Measurements from ENCODE around the gene LONP2. TPM values are rescaled to one million over a fixed set of nuclear protein-coding genes. Genes with fewer than 3 reads are reported as not detected.
A peak's percentile ranks its signal among the peaks of the same experiment; 100 is the strongest.

LONP2 gene
- total and polyA plus RNA-seq, 10 of the 15 experiments (the other 5 are each of a cell fraction or from before 2014, with no cell fraction given), result 8.3 to 48.0 (median 34.8) TPM

DNA sequence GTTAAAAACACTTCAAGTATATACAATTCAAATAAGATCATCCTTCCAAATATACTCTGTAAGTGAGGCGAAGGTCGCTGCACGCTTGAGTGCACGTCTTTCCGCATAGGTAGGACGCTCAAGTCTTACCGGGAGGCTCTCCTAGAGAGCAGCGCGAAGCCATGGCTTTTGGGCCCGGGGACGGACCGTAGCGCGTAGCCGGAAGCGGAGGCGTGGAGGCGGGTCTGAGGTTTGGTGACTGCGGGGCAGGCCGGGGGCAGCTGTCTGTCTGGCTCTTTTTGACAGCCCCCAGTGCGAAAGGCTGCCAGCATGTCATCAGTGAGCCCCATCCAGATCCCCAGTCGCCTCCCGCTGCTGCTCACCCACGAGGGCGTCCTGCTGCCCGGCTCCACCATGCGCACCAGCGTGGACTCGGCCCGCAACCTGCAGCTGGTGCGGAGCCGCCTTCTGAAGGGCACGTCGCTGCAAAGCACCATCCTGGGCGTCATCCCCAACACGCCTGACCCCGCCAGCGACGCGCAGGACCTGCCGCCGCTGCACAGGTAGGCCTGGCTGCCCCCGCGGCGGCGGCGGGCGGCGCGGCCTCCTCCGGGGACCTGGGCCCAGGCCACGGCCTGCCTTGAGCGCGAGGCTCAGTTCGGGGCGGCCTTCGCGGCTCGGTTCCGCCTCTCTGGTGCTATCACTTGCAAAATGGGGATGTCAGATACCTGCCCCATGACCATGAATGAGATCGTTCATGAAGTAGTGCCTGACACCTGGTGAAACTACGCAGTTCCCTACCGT lies at the start of gene LONP2 (continued):
- TF ChIP-seq, protein P1, sequence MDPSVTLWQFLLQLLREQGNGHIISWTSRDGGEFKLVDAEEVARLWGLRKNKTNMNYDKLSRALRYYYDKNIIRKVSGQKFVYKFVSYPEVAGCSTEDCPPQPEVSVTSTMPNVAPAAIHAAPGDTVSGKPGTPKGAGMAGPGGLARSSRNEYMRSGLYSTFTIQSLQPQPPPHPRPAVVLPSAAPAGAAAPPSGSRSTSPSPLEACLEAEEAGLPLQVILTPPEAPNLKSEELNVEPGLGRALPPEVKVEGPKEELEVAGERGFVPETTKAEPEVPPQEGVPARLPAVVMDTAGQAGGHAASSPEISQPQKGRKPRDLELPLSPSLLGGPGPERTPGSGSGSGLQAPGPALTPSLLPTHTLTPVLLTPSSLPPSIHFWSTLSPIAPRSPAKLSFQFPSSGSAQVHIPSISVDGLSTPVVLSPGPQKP (IDR thresholded peaks at IDR 0.05; ENCODE audit: low read depth, low read length), result peak; percentile 97
- TF ChIP-seq SPI1 (IDR thresholded peaks at IDR 0.05; ENCODE audit: borderline replicate concordance, insufficient read depth, low read depth, low read length), result no peak
- TF ChIP-seq BMI1 (IDR thresholded peaks at IDR 0.05; ENCODE audit: borderline replicate concordance), result no peak
- TF ChIP-seq, protein P2, sequence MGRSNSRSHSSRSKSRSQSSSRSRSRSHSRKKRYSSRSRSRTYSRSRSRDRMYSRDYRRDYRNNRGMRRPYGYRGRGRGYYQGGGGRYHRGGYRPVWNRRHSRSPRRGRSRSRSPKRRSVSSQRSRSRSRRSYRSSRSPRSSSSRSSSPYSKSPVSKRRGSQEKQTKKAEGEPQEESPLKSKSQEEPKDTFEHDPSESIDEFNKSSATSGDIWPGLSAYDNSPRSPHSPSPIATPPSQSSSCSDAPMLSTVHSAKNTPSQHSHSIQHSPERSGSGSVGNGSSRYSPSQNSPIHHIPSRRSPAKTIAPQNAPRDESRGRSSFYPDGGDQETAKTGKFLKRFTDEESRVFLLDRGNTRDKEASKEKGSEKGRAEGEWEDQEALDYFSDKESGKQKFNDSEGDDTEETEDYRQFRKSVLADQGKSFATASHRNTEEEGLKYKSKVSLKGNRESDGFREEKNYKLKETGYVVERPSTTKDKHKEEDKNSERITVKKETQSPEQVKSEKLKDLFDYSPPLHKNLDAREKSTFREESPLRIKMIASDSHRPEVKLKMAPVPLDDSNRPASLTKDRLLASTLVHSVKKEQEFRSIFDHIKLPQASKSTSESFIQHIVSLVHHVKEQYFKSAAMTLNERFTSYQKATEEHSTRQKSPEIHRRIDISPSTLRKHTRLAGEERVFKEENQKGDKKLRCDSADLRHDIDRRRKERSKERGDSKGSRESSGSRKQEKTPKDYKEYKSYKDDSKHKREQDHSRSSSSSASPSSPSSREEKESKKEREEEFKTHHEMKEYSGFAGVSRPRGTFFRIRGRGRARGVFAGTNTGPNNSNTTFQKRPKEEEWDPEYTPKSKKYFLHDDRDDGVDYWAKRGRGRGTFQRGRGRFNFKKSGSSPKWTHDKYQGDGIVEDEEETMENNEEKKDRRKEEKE (IDR thresholded peaks at IDR 0.05), result no peak
- 0 out of 2 replicates have a peak, but pooled peaks have one; percentile 27 for TF ChIP-seq POLR2AphosphoS2 (IDR thresholded peaks at IDR 0.05; ENCODE audit: low read depth, low read length)
- no peak for TF ChIP-seq KDM1A (IDR thresholded peaks at IDR 0.05; ENCODE audit: borderline replicate concordance)
- TF ChIP-seq, protein P3, sequence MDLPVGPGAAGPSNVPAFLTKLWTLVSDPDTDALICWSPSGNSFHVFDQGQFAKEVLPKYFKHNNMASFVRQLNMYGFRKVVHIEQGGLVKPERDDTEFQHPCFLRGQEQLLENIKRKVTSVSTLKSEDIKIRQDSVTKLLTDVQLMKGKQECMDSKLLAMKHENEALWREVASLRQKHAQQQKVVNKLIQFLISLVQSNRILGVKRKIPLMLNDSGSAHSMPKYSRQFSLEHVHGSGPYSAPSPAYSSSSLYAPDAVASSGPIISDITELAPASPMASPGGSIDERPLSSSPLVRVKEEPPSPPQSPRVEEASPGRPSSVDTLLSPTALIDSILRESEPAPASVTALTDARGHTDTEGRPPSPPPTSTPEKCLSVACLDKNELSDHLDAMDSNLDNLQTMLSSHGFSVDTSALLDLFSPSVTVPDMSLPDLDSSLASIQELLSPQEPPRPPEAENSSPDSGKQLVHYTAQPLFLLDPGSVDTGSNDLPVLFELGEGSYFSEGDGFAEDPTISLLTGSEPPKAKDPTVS (IDR thresholded peaks at IDR 0.05; ENCODE audit: low read depth, low read length), result no peak
- TF ChIP-seq MTA3 (IDR thresholded peaks at IDR 0.05; ENCODE audit: borderline replicate concordance, low read length), result no peak
- no peak for TF ChIP-seq RELA (IDR thresholded peaks at IDR 0.05; ENCODE audit: borderline replicate concordance, partially characterized antibody)
- TF ChIP-seq GABPA (IDR thresholded peaks at IDR 0.05; ENCODE audit: low read depth), result peak; percentile 87
- no peak for TF ChIP-seq RB1 (IDR thresholded peaks at IDR 0.05; ENCODE audit: borderline replicate concordance)
- no peak for TF ChIP-seq RFX5 (IDR thresholded peaks at IDR 0.05; ENCODE audit: low read depth, low read length)
- TF ChIP-seq ZSCAN29 (IDR thresholded peaks at IDR 0.05), result no peak
- TF ChIP-seq SP1 (IDR thresholded peaks at IDR 0.05; ENCODE audit: low read depth, low read length), result peak; percentile 81
- TF ChIP-seq POU2F2 (IDR thresholded peaks at IDR 0.05; ENCODE audit: borderline replicate concordance, low read depth, low read length), result peak; percentile 77
- no peak for TF ChIP-seq HDAC6 (IDR thresholded peaks at IDR 0.05; ENCODE audit: unreplicated experiment)
- no peak for TF ChIP-seq EZH2 (IDR thresholded peaks at IDR 0.05; ENCODE audit: borderline replicate concordance, control insufficient read depth, low read depth, low read length)
- TF ChIP-seq, protein P4, sequence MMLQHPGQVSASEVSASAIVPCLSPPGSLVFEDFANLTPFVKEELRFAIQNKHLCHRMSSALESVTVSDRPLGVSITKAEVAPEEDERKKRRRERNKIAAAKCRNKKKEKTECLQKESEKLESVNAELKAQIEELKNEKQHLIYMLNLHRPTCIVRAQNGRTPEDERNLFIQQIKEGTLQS (IDR thresholded peaks at IDR 0.05; ENCODE audit: borderline replicate concordance, extremely low read depth, low read depth, low read length), result no peak
- no peak for TF ChIP-seq FOS (IDR thresholded peaks at IDR 0.05; ENCODE audit: borderline replicate concordance, extremely low read depth, insufficient read length)
- peak; percentile 98 for TF ChIP-seq CREM (IDR thresholded peaks at IDR 0.05; ENCODE audit: low read depth)
- TF ChIP-seq SRF (IDR thresholded peaks at IDR 0.05; ENCODE audit: low read depth in 2 of 2, low read length in 2 of 2), result no peak
- peak; percentile 45 for TF ChIP-seq SIX5 (IDR thresholded peaks at IDR 0.05; ENCODE audit: low read depth, low read length, severe bottlenecking)
- 0 out of 2 replicates have a peak, but pooled peaks have one; percentile 31 for TF ChIP-seq TBL1XR1 (IDR thresholded peaks at IDR 0.05; ENCODE audit: low read depth, low read length)
- peak; percentile 82 for TF ChIP-seq POLR2AphosphoS5 (IDR thresholded peaks at IDR 0.05; ENCODE audit: low read length)
- TF ChIP-seq ZNF207 (IDR thresholded peaks at IDR 0.05; ENCODE audit: borderline replicate concordance), result peak; percentile 57; the same call in 1 of the 2 replicates
- TF ChIP-seq CHD4 (IDR thresholded peaks at IDR 0.05), result no peak
